ENCODE data around the gene COX6A2.

DNA sequence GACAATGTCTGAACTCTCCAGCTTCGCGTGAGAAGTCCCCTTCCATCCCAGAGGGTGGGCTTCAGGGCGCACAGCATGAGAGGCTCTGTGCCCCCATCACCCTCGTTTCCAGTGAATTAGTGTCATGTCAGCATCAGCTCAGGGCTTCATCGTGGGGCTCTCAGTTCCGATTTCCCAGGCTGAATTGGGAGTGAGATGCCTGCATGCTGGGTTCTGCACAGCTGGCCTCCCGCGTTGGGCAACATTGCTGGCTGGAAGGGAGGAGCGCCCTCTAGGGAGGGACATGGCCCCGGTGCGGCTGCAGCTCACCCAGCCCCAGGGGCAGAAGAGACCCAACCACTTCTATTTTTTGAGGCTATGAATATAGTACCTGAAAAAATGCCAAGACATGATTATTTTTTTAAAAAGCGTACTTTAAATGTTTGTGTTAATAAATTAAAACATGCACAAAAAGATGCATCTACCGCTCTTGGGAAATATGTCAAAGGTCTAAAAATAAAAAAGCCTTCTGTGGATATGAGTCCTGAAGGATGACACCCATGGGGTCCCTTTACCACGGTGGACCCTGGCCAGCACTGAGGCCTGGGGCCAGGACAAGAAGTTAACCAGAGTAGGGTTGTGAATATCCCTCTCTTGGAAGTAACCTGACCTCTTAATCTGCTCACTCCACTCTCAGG is 45.5 kb downstream of the COX6A2 start:
- TF ChIP-seq EZH2 (IDR thresholded peaks at IDR 0.05) (no peak), POLR2AphosphoS5 (IDR thresholded peaks at IDR 0.05; ENCODE audit: borderline replicate concordance, low read depth, low read length) (no peak)
